Retinal pigment epithelial cell (primary cell): ENCODE data around the gene STXBP5L.
"Not testable (repeated sequence)": the region's sequence is repeated elsewhere in the genome, so short reads cannot be mapped to it uniquely, and the experiment has no call there.

Source experiments
- DNase-seq: peaks from one replicate; pipeline ENCODE4 v3.0.0-alpha.2; 2010; ENCODE audit warnings: low read depth
- H3K4me3 ChIP-seq: 2 replicates; pipeline ENCODE4 v1.5.1; 2011; ENCODE audit warnings: mild to moderate bottlenecking, low read length, control low read depth, moderate library complexity
- TF ChIP-seq, protein P1 (sequence below): conservative IDR thresholded peaks from 2 replicates; pipeline ENCODE4 v1.5.1; 2011; ENCODE audit warnings: low read depth, low read length, control low read depth, inconsistent platforms

Gene STXBP5L

DNA sequence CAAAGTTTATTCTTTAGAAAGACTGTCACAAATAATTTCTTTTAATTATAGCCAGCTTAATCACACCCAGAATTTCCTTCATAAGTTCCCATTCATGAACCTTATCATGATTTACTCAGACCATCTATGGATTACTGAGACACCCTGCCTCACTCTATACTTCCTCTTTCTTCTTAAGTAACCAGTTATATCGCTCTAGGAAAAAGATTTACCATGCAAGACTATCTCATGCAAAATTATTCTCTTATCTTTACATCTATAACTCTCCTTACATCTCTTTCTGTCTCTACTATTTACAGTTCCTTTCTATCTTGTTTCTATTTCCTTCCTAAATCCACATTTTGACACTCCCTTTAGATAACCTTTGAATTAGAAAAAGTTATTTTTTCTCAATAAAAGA lies 321.0 kb downstream of the STXBP5L start:
- TF ChIP-seq, protein P1, sequence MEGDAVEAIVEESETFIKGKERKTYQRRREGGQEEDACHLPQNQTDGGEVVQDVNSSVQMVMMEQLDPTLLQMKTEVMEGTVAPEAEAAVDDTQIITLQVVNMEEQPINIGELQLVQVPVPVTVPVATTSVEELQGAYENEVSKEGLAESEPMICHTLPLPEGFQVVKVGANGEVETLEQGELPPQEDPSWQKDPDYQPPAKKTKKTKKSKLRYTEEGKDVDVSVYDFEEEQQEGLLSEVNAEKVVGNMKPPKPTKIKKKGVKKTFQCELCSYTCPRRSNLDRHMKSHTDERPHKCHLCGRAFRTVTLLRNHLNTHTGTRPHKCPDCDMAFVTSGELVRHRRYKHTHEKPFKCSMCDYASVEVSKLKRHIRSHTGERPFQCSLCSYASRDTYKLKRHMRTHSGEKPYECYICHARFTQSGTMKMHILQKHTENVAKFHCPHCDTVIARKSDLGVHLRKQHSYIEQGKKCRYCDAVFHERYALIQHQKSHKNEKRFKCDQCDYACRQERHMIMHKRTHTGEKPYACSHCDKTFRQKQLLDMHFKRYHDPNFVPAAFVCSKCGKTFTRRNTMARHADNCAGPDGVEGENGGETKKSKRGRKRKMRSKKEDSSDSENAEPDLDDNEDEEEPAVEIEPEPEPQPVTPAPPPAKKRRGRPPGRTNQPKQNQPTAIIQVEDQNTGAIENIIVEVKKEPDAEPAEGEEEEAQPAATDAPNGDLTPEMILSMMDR = no peak
- H3K4me3 ChIP-seq = no peak overlapping the region
- DNase-seq = no peak

DNA sequence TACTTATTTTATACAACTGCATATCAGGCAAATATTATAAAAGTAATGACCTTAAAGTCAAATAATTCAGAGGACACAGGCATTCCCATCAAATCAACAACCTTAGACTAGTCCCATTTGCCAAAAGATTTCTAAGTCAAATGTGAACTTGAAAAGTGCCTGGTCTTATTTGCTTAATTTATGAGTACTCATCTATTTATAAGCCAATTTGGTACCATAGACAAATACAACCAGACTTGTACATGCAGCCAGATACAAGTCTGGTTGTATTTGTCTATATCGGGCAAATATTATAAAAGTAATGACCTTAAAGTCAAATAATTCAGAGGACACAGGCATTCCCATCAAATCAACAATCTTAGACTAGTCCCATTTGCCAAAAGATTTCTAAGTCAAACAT lies 322.2 kb downstream of the STXBP5L start:
- not testable (repeated sequence) for DNase-seq, H3K4me3 ChIP-seq

DNA sequence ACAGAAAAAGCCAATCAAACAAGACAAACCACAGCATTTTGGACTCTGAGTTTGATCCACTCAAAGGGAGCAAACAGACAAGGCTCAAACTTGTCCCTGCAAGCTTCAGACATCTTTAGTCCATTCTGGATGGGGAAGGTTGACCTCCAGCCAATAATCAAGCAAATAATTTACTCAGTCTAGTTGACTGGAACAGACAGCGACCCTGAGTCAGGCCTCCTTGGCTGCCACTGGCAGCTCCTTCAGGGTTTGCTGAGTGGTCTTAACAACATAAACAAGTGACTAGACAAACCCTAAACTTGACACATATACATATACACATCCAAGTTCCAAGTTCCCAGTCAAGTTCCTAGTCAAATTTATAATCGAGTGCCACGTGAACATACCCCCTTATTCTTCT lies 323.9 kb downstream of the STXBP5L start:
- no peak overlapping the region for H3K4me3 ChIP-seq
- TF ChIP-seq, protein P1 = no peak
- DNase-seq = no peak

DNA sequence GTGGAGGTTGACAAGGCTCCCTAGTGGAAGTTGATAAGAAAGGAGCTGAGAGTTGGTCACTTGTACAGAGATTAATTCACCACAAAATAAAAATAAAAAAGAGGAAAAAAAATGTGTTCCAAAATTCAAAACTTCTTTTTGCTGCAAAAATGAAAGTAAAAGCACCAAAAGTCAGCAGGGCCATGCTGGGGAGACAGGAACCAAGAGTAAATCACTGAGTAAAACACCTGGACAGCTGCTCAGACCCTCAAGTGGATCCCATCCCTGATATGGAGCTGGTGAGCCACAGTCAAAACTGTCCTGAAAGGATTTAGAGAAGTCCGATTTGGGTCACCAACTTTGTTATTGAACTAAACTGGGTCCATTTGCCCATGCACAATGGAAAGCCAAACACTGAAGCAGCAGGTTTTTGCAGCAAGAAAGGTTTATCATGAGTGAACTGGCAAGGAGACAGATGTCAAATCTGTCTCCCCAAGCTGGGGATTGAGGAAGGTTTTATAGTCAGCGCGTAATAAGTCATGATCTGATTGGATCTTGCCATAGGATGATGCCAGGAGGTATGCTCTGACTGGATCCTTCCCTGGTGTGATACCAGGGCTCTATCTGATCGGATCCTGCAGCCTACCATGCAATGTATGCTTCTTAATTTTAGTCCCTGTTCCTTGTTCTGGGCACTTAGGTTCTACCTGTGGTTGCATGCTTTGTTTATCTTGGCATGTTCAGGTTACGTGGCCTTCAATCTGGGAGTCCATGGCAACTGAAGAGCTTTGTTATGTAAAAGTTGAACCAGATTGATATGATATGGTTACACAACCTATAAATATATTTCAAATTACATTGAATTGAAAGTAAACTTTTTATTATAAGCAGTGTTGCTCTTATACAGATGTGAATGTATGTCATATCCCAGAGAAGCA lies 324.6 kb downstream of the STXBP5L start:
- TF ChIP-seq, protein P1 = no peak
- no peak for DNase-seq
- no peak overlapping the region for H3K4me3 ChIP-seq

DNA sequence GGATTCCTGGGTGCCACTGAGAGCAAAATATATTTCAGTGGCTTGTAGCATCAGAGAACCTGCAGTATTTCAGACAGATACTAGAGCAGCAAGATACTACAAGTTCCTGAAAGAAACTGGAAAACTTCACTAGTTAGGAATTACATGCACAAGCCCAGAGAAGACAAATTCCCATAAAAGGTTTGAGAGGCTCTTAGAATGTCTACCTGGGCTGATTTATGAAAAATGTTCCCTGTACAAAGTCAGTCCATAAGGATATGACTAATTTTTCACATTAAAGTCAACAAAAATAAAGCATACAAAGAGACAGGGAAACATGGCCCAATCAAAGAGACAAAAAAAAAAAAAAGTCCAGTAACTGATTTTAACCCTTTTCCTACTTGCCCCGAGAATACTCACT lies 335.2 kb downstream of the STXBP5L start:
- TF ChIP-seq, protein P1 = no peak
- no peak overlapping the region for H3K4me3 ChIP-seq
- DNase-seq = no peak

DNA sequence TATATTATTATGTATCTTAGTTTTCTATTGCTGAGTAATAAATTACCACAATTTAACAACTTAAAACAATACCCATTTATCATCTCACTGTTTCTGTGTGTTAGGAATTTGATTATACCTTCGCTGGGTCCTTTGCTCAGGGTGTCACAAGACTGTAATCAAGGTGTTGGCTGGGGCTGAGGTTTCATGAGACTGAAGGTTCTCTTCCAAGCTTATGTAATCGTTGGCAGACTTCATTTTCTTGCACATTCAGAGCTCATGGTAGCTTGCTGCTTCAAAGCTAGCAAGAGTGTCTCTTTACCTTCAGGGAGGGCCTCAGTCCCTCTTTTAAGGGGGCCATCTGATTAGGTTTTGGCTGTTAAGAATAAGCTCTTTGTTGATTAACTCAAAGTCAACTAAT lies 344.7 kb downstream of the STXBP5L start:
- no peak for DNase-seq
- H3K4me3 ChIP-seq = no peak overlapping the region
- TF ChIP-seq, protein P1 = no peak

DNA sequence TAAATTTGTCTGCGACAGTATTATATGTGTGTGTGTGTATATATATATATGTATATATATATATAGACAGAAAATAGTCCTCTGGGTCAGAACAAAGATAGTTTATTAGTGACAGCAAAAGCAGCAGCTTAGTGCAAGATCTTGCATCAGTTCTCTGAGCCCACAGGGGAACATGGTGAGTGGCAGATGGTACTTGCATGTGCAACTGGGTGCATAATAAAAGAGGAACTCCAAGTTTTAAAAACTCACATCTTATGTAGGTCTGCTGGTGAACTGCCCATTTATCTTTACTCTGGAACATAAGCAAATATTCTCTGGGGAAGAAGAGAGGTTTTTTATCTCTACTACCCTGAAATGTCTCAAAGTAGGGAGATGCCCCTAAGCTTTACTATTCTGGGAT lies 361.4 kb downstream of the STXBP5L start:
- TF ChIP-seq, protein P1 = no peak

More for the DNA sequence above, 361.4 kb downstream of the STXBP5L start:
- no peak for DNase-seq
- H3K4me3 ChIP-seq = no peak overlapping the region
